HG03558 (cell line): ENCODE data around the gene TOMM70.
A peak's percentile ranks its signal among the peaks of the same experiment; 100 is the strongest.

Experiments
- ATAC-seq: cut with Tn5 transposase; IDR thresholded peaks from one replicate; pipeline ENCODE4 v1.9.1; 2021; ENCODE audit warnings: moderate number of reproducible peaks; ENCODE audit not compliant: unreplicated experiment; ENCODE audit errors: extremely low read depth

The TOMM70 gene

GRCh38 chr3:100412912-100413590 lies 12.2 kb upstream of the TOMM70 start:
- no peak for ATAC-seq

- ATAC-seq, result no peak
Observed at GRCh38 chr3:100411091-100411982, 10.4 kb upstream of the TOMM70 start.

GRCh38 chr3:100407977-100408532 lies 7.2 kb upstream of the TOMM70 start:
- no peak for ATAC-seq

GRCh38 chr3:100407164-100407563 lies 6.3 kb upstream of the TOMM70 start:
- ATAC-seq, result no peak

GRCh38 chr3:100404250-100404548 lies 3.3 kb upstream of the TOMM70 start:
- no peak for ATAC-seq

- no peak for ATAC-seq
Observed at GRCh38 chr3:100403362-100404249, 2.7 kb upstream of the TOMM70 start.

GRCh38 chr3:100402891-100403290 lies 2.0 kb upstream of the TOMM70 start:
- ATAC-seq, result no peak

GRCh38 chr3:100402256-100402655 lies 1.4 kb upstream of the TOMM70 start:
- ATAC-seq, result no peak

GRCh38 chr3:100401674-100402041 lies 769 bp upstream of the TOMM70 start:
- peak; percentile 2 for ATAC-seq

- no peak for ATAC-seq
Observed at GRCh38 chr3:100400419-100400779, 490 bp downstream of the TOMM70 start.

GRCh38 chr3:100399341-100400071 lies 1.4 kb downstream of the TOMM70 start:
- no peak for ATAC-seq

- ATAC-seq, result no peak
Observed at GRCh38 chr3:100396967-100397366, 3.9 kb downstream of the TOMM70 start.

- ATAC-seq, result no peak
Observed at GRCh38 chr3:100395679-100396431, 5.0 kb downstream of the TOMM70 start.

- no peak for ATAC-seq
Observed at GRCh38 chr3:100389025-100389424, 11.9 kb downstream of the TOMM70 start.

GRCh38 chr3:100386437-100387074 lies 14.3 kb downstream of the TOMM70 start:
- ATAC-seq, result no peak

GRCh38 chr3:100384733-100385525 lies 16.0 kb downstream of the TOMM70 start:
- no peak for ATAC-seq

- no peak for ATAC-seq
Observed at GRCh38 chr3:100376301-100376700, 24.6 kb downstream of the TOMM70 start.

GRCh38 chr3:100374521-100374920 lies 26.4 kb downstream of the TOMM70 start:
- no peak for ATAC-seq
